ENCODE data around the gene SSU72. TPM values are rescaled to one million over a fixed set of nuclear protein-coding genes. Genes with fewer than 3 reads are reported as not detected.

Gene SSU72
- total RNA-seq, 1 experiment from 2014 or later, result 104 TPM

- Mint-ChIP-seq H3K27ac (ENCODE audit: low read depth, unreplicated experiment) (no peak overlapping the region), H3K36me3 (ENCODE audit: insufficient read depth, unreplicated experiment) (peaks cover 7% of the 10 kb centered on the region), H3K4me3 (ENCODE audit: unreplicated experiment) (no peak overlapping the region), H3K27me3 (ENCODE audit: insufficient read depth, unreplicated experiment) (no peaks in the 10 kb centered on the region), H3K4me1 (ENCODE audit: insufficient read depth, unreplicated experiment) (no peaks in the 10 kb centered on the region), H3K9me3 (ENCODE audit: unreplicated experiment) (no peaks in the 10 kb centered on the region)
- intact Hi-C loops (cut with micrococcal nuclease), result no loop called here
- CTCF ChIA-PET, result interaction anchor here (0.6 kb wide), 1 partner anchor 498 kb away, joined by 3 read pairs; no protein-coding TSS in a partner anchor
- POLR2A ChIA-PET, result no interaction called here
- no TSS peak for BruUV-seq (replicated peaks)
- no peak for TF ChIP-seq CTCF (IDR thresholded peaks at IDR 0.05; ENCODE audit: unreplicated experiment)
- DNase-seq (ENCODE audit: unreplicated experiment), result no peak
These were observed 45.3 kb upstream of the SSU72 start for GRCh38 chr1:1619917-1620361.

- BruUV-seq (replicated peaks), result no TSS peak
- Mint-ChIP-seq H3K36me3 (ENCODE audit: insufficient read depth, unreplicated experiment) (peaks cover 7% of the 10 kb centered on the region), H3K4me3 (ENCODE audit: unreplicated experiment) (no peak overlapping the region), H3K27ac (ENCODE audit: low read depth, unreplicated experiment) (no peak overlapping the region), H3K27me3 (ENCODE audit: insufficient read depth, unreplicated experiment) (no peaks in the 10 kb centered on the region), H3K4me1 (ENCODE audit: insufficient read depth, unreplicated experiment) (peaks cover 12% of the 10 kb centered on the region), H3K9me3 (ENCODE audit: unreplicated experiment) (no peaks in the 10 kb centered on the region)
- intact Hi-C loops (cut with micrococcal nuclease), result no loop called here
- no peak for DNase-seq (ENCODE audit: unreplicated experiment)
- ChIA-PET CTCF (interaction anchor here (0.6 kb wide), 1 partner anchor 177 kb away, joined by 3 read pairs; no protein-coding TSS in a partner anchor), POLR2A (no interaction called here)
- TF ChIP-seq CTCF (IDR thresholded peaks at IDR 0.05; ENCODE audit: unreplicated experiment), result no peak
These were observed 43.9 kb upstream of the SSU72 start for GRCh38 chr1:1618396-1619068.

GRCh38 chr1:1617925-1618324, 43.3 kb upstream of the SSU72 start:
- intact Hi-C loops (cut with micrococcal nuclease), result no loop called here

GRCh38 chr1:1617516-1617915, 42.9 kb upstream of the SSU72 start:
- peak overlapping the region; percentile 77 for H3K4me3 Mint-ChIP-seq (ENCODE audit: unreplicated experiment)
- no peaks in the 10 kb centered on the region for H3K27me3 Mint-ChIP-seq (ENCODE audit: insufficient read depth, unreplicated experiment)
- TF ChIP-seq CTCF (IDR thresholded peaks at IDR 0.05; ENCODE audit: unreplicated experiment), result no peak
- H3K9me3 Mint-ChIP-seq (ENCODE audit: unreplicated experiment), result no peaks in the 10 kb centered on the region
- TSS peak; percentile 45 for BruUV-seq (replicated peaks)
- peaks cover under 1% of the 10 kb centered on the region for H3K36me3 Mint-ChIP-seq (ENCODE audit: insufficient read depth, unreplicated experiment)
- H3K4me1 Mint-ChIP-seq (ENCODE audit: insufficient read depth, unreplicated experiment), result peaks cover 15% of the 10 kb centered on the region
- no peak overlapping the region for H3K27ac Mint-ChIP-seq (ENCODE audit: low read depth, unreplicated experiment)
- ChIA-PET CTCF (no interaction called here), POLR2A (no interaction called here)
- DNase-seq (ENCODE audit: unreplicated experiment), result no peak
- intact Hi-C loops (cut with micrococcal nuclease), result no loop called here

More at GRCh38 chr1:1617925-1618324, 43.3 kb upstream of the SSU72 start:
- ChIA-PET POLR2A (no interaction called here), CTCF (no interaction called here)
- peaks cover 5% of the 10 kb centered on the region for H3K36me3 Mint-ChIP-seq (ENCODE audit: insufficient read depth, unreplicated experiment)
- H3K4me3 Mint-ChIP-seq (ENCODE audit: unreplicated experiment), result no peak overlapping the region
- H3K9me3 Mint-ChIP-seq (ENCODE audit: unreplicated experiment), result no peaks in the 10 kb centered on the region
- no peaks in the 10 kb centered on the region for H3K27me3 Mint-ChIP-seq (ENCODE audit: insufficient read depth, unreplicated experiment)
- no peak overlapping the region for H3K27ac Mint-ChIP-seq (ENCODE audit: low read depth, unreplicated experiment)
- no peak for DNase-seq (ENCODE audit: unreplicated experiment)
- no peak for TF ChIP-seq CTCF (IDR thresholded peaks at IDR 0.05; ENCODE audit: unreplicated experiment)
- H3K4me1 Mint-ChIP-seq (ENCODE audit: insufficient read depth, unreplicated experiment), result peaks cover 15% of the 10 kb centered on the region
- BruUV-seq (replicated peaks), result no TSS peak
